HG03565 (cell line): ENCODE results near the gene OR2G3.

ENCODE experiments used
- ATAC-seq: cut with Tn5 transposase; IDR thresholded peaks from one replicate; pipeline ENCODE4 v1.9.1; 2021; ENCODE audit warnings: mild to moderate bottlenecking, moderate library complexity; ENCODE audit not compliant: unreplicated experiment

OR2G3 gene

GRCh38 chr1:247605286-247605685 is at the start of gene OR2G3:
Gene OR2G3, plus strand, starts transcription at chr1:247605586. Its CDS starts 0 bp downstream, at chr1:247605586.
- no peak for ATAC-seq

- ATAC-seq, result no peak
Measured at GRCh38 chr1:247557926-247558674, 47.3 kb upstream of the OR2G3 start.

- ATAC-seq, result no peak
Measured at GRCh38 chr1:247561711-247562110, 43.7 kb upstream of the OR2G3 start.

GRCh38 chr1:247562198-247562597 is 43.2 kb upstream of the OR2G3 start:
- ATAC-seq, result no peak

- no peak for ATAC-seq
Measured at GRCh38 chr1:247574236-247574635, 31.1 kb upstream of the OR2G3 start.

- ATAC-seq, result no peak
Measured at GRCh38 chr1:247574664-247575063, 30.7 kb upstream of the OR2G3 start.

GRCh38 chr1:247576514-247576913 is 28.9 kb upstream of the OR2G3 start:
- ATAC-seq, result no peak

GRCh38 chr1:247578946-247579460 is 26.4 kb upstream of the OR2G3 start:
- no peak for ATAC-seq

- ATAC-seq, result no peak
Measured at GRCh38 chr1:247588060-247588459, 17.3 kb upstream of the OR2G3 start, which contains the start of gene OR2G2. Gene OR2G2, plus strand, starts transcription at chr1:247588360. Its CDS starts 0 bp downstream, at chr1:247588360.

- no peak for ATAC-seq
Measured at GRCh38 chr1:247613405-247613804, 8.0 kb downstream of the OR2G3 start.

GRCh38 chr1:247614625-247615024 is 9.2 kb downstream of the OR2G3 start:
- ATAC-seq, result no peak

- no peak for ATAC-seq
Measured at GRCh38 chr1:247627951-247628350, 22.6 kb downstream of the OR2G3 start.

- no peak for ATAC-seq
Measured at GRCh38 chr1:247638011-247638410, 32.6 kb downstream of the OR2G3 start.

- ATAC-seq, result no peak
Measured at GRCh38 chr1:247638781-247639180, 33.4 kb downstream of the OR2G3 start.

GRCh38 chr1:247639381-247639981 is 34.1 kb downstream of the OR2G3 start:
- no peak for ATAC-seq

GRCh38 chr1:247642742-247643141 is 37.4 kb downstream of the OR2G3 start:
- ATAC-seq, result no peak

GRCh38 chr1:247646867-247647266 is 41.5 kb downstream of the OR2G3 start:
- ATAC-seq, result no peak

GRCh38 chr1:247647864-247648263 is 42.5 kb downstream of the OR2G3 start:
- no peak for ATAC-seq

GRCh38 chr1:247653040-247653439 is 47.7 kb downstream of the OR2G3 start:
- no peak for ATAC-seq
